Measurements from ENCODE around the gene PDZD8. TPM values are rescaled to one million over a fixed set of nuclear protein-coding genes. Genes with fewer than 3 reads are reported as not detected.

PDZD8 gene
- total RNA-seq, 1 donor from 2014 or later = 31.3 TPM

GRCh38 chr10:117341061-117341460 lies 34.2 kb downstream of the PDZD8 start:
- Histone ChIP-seq H3K9me3 (ENCODE audit: insufficient read depth, low read depth, low read length) (no peaks in the 10 kb centered on the region), H3K27me3 (ENCODE audit: insufficient read depth, low read length) (no peaks in the 10 kb centered on the region), H3K36me3 (ENCODE audit: insufficient read depth, low read length) (peaks cover 7% of the 10 kb centered on the region), H4K20me1 (ENCODE audit: insufficient read depth, low read length) (peaks cover 50% of the 10 kb centered on the region), H3K4me3 (ENCODE audit: insufficient read depth, low read depth, low read length) (no peak overlapping the region), H3K9ac (ENCODE audit: low read length) (no peak overlapping the region), H3K4me2 (ENCODE audit: low read length) (no peak overlapping the region), H2AFZ (ENCODE audit: low read depth, low read length) (no peak overlapping the region), H3K79me2 (ENCODE audit: insufficient read depth, low read length) (peaks cover 76% of the 10 kb centered on the region), H3K27ac (ENCODE audit: low read depth, low read length) (no peak overlapping the region), H3K4me1 (ENCODE audit: insufficient read depth, low read length) (peaks cover 18% of the 10 kb centered on the region)
- H3K4me3 Mint-ChIP-seq (ENCODE audit: unreplicated experiment) = no peak overlapping the region
- no peak overlapping the region for H3K27ac Mint-ChIP-seq (ENCODE audit: unreplicated experiment)
- TF ChIP-seq EZH2 (IDR thresholded peaks at IDR 0.05; ENCODE audit: insufficient read depth, low read length) (no peak), CTCF (IDR thresholded peaks at IDR 0.05; ENCODE audit: insufficient read depth, low read depth, low read length) (no peak)
- no peaks in the 10 kb centered on the region for H3K36me3 Mint-ChIP-seq (ENCODE audit: low read depth, unreplicated experiment)
- H3K4me1 Mint-ChIP-seq (ENCODE audit: low read depth, unreplicated experiment) = peaks cover 18% of the 10 kb centered on the region
- no peak for FAIRE-seq
- no peaks in the 10 kb centered on the region for H3K27me3 Mint-ChIP-seq (ENCODE audit: low read depth, unreplicated experiment)
- no peak for DNase-seq (ENCODE audit: low read depth)
- no peaks in the 10 kb centered on the region for H3K9me3 Mint-ChIP-seq (ENCODE audit: unreplicated experiment)

DNA sequence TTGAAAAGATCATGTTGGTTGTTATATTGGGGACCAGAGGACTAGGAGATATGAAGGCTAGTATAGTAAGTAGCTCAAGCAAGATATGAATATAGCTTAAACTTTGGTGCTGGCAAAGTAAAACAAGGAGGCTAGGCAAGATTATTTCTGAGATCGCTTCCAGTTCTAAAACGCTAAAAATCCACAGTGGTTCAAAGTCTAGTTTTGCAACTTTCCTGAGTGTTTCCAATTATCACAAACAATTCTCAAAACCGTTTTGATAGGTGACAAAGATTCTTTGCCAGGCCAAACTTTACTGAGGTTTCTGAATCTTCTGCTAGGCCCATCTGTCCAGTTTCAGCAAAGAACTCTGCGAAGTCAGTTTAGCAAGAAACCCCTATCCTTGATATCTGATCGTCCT lies 35.3 kb downstream of the PDZD8 start:
- no peaks in the 10 kb centered on the region for H3K9me3 Mint-ChIP-seq (ENCODE audit: unreplicated experiment)
- H3K4me3 Mint-ChIP-seq (ENCODE audit: unreplicated experiment) = no peak overlapping the region
- H3K27me3 Mint-ChIP-seq (ENCODE audit: low read depth, unreplicated experiment) = no peaks in the 10 kb centered on the region
- no peak overlapping the region for H3K27ac Mint-ChIP-seq (ENCODE audit: unreplicated experiment)
- no peak overlapping the region for H3K4me2 ChIP-seq (ENCODE audit: low read length)
- H3K27me3 ChIP-seq (ENCODE audit: insufficient read depth, low read length) = no peaks in the 10 kb centered on the region
- no peak overlapping the region for H3K4me3 ChIP-seq (ENCODE audit: insufficient read depth, low read depth, low read length)
- H3K27ac ChIP-seq (ENCODE audit: low read depth, low read length) = no peak overlapping the region
- H3K9ac ChIP-seq (ENCODE audit: low read length) = no peak overlapping the region
- H3K79me2 ChIP-seq (ENCODE audit: insufficient read depth, low read length) = peaks cover 75% of the 10 kb centered on the region
- TF ChIP-seq EZH2 (IDR thresholded peaks at IDR 0.05; ENCODE audit: insufficient read depth, low read length) = no peak
- TF ChIP-seq CTCF (IDR thresholded peaks at IDR 0.05; ENCODE audit: insufficient read depth, low read depth, low read length) = no peak
- peaks cover 11% of the 10 kb centered on the region for H3K4me1 Mint-ChIP-seq (ENCODE audit: low read depth, unreplicated experiment)
- H3K36me3 Mint-ChIP-seq (ENCODE audit: low read depth, unreplicated experiment) = no peaks in the 10 kb centered on the region
- no peaks in the 10 kb centered on the region for H3K9me3 ChIP-seq (ENCODE audit: insufficient read depth, low read depth, low read length)
- H3K4me1 ChIP-seq (ENCODE audit: insufficient read depth, low read length) = peaks cover 13% of the 10 kb centered on the region
- FAIRE-seq (no peak), DNase-seq (ENCODE audit: low read depth) (no peak)
- peaks cover 7% of the 10 kb centered on the region for H3K36me3 ChIP-seq (ENCODE audit: insufficient read depth, low read length)
- peaks cover 51% of the 10 kb centered on the region for H4K20me1 ChIP-seq (ENCODE audit: insufficient read depth, low read length)
- no peak overlapping the region for H2AFZ ChIP-seq (ENCODE audit: low read depth, low read length)

- no peaks in the 10 kb centered on the region for H3K36me3 Mint-ChIP-seq (ENCODE audit: low read depth, unreplicated experiment)
- Histone ChIP-seq H3K9ac (ENCODE audit: low read length) (no peak overlapping the region), H3K79me2 (ENCODE audit: insufficient read depth, low read length) (peaks cover 71% of the 10 kb centered on the region), H2AFZ (ENCODE audit: low read depth, low read length) (no peak overlapping the region), H3K4me3 (ENCODE audit: insufficient read depth, low read depth, low read length) (no peak overlapping the region), H3K4me2 (ENCODE audit: low read length) (no peak overlapping the region), H4K20me1 (ENCODE audit: insufficient read depth, low read length) (peaks cover 51% of the 10 kb centered on the region), H3K4me1 (ENCODE audit: insufficient read depth, low read length) (peaks cover 11% of the 10 kb centered on the region), H3K27ac (ENCODE audit: low read depth, low read length) (no peak overlapping the region), H3K9me3 (ENCODE audit: insufficient read depth, low read depth, low read length) (no peaks in the 10 kb centered on the region), H3K27me3 (ENCODE audit: insufficient read depth, low read length) (no peaks in the 10 kb centered on the region), H3K36me3 (ENCODE audit: insufficient read depth, low read length) (peaks cover 7% of the 10 kb centered on the region)
- H3K4me1 Mint-ChIP-seq (ENCODE audit: low read depth, unreplicated experiment) = peaks cover 10% of the 10 kb centered on the region
- H3K4me3 Mint-ChIP-seq (ENCODE audit: unreplicated experiment) = no peak overlapping the region
- H3K27ac Mint-ChIP-seq (ENCODE audit: unreplicated experiment) = no peak overlapping the region
- no peaks in the 10 kb centered on the region for H3K27me3 Mint-ChIP-seq (ENCODE audit: low read depth, unreplicated experiment)
- FAIRE-seq (no peak), DNase-seq (ENCODE audit: low read depth) (no peak)
- no peak for TF ChIP-seq CTCF (IDR thresholded peaks at IDR 0.05; ENCODE audit: insufficient read depth, low read depth, low read length)
- no peak for TF ChIP-seq EZH2 (IDR thresholded peaks at IDR 0.05; ENCODE audit: insufficient read depth, low read length)
- H3K9me3 Mint-ChIP-seq (ENCODE audit: unreplicated experiment) = no peaks in the 10 kb centered on the region
Measured at GRCh38 chr10:117339578-117339977, 35.7 kb downstream of the PDZD8 start.
